HL-60 (cell line): Measurements from ENCODE around the gene ITIH6.

Experiments used
- DNase-seq, 2 experiments: peaks; one replicate each; pipeline ENCODE4 v3.0.0-alpha.2; 2010 to 2020; ENCODE audit warnings: low read depth in 1 of 2, low spot score in 1 of 2
- H3K27ac ChIP-seq: fragments of 250-450 bp; sonication (Bioruptor Pico); replicated peaks from 2 replicates; pipeline ENCODE4 v1.5.1; 2020; ENCODE audit warnings: mild to moderate bottlenecking, moderate library complexity
- H3K27me3 ChIP-seq: fragments of 250-450 bp; sonication (Bioruptor Pico); 2 replicates; pipeline ENCODE4 v1.5.1; 2021; ENCODE audit warnings: mild to moderate bottlenecking, moderate library complexity; ENCODE audit not compliant: insufficient read depth, poor library complexity, severe bottlenecking
- H3K4me3 ChIP-seq: replicated peaks from 2 replicates; pipeline ENCODE4 v1.5.1; 2011; ENCODE audit warnings: mild to moderate bottlenecking, control low read depth, low read length; ENCODE audit not compliant: insufficient read depth
- CTCF ChIP-seq: IDR thresholded peaks from one replicate; pipeline ENCODE4 v1.5.1; 2011; ENCODE audit warnings: low read length, control low read depth, inconsistent platforms; ENCODE audit not compliant: insufficient read depth
- GABPA ChIP-seq: IDR thresholded peaks from 2 replicates; pipeline ENCODE4 v1.6.1; 2012; ENCODE audit warnings: low read depth
- POLR2AphosphoS5 ChIP-seq: IDR thresholded peaks from 2 replicates; pipeline ENCODE4 v1.6.1; 2012; ENCODE audit warnings: low read depth
- REST ChIP-seq: IDR thresholded peaks from 2 replicates; pipeline ENCODE4 v1.6.1; 2012; ENCODE audit warnings: low read depth; ENCODE audit not compliant: insufficient replicate concordance
- SPI1 ChIP-seq: IDR thresholded peaks from 2 replicates; pipeline ENCODE4 v1.6.1; 2012; ENCODE audit warnings: low read depth, mild to moderate bottlenecking, borderline replicate concordance

ITIH6 gene

GRCh38 chrX:54838583-54838982 is 40.5 kb upstream of the ITIH6 start:
- H3K27ac ChIP-seq, result no peak overlapping the region
- TF ChIP-seq REST (no peak), SPI1 (no peak), POLR2AphosphoS5 (no peak), CTCF (no peak), GABPA (no peak)
- H3K27me3 ChIP-seq, result no peaks in the 10 kb centered on the region
- DNase-seq, result no peak
- no peak overlapping the region for H3K4me3 ChIP-seq

- no peak overlapping the region for H3K4me3 ChIP-seq
- no peak overlapping the region for H3K27ac ChIP-seq
- no peak for TF ChIP-seq GABPA
- no peak for TF ChIP-seq CTCF
- no peak for TF ChIP-seq SPI1
- no peak for TF ChIP-seq REST
- no peak for TF ChIP-seq POLR2AphosphoS5
- DNase-seq, result no peak
- H3K27me3 ChIP-seq, result no peaks in the 10 kb centered on the region
Observed at GRCh38 chrX:54826598-54826997, 28.5 kb upstream of the ITIH6 start.

GRCh38 chrX:54825716-54826438 is 27.8 kb upstream of the ITIH6 start:
- no peak overlapping the region for H3K4me3 ChIP-seq
- no peak overlapping the region for H3K27ac ChIP-seq
- no peaks in the 10 kb centered on the region for H3K27me3 ChIP-seq
- no peak for TF ChIP-seq SPI1
- TF ChIP-seq CTCF, result no peak
- TF ChIP-seq POLR2AphosphoS5, result no peak
- TF ChIP-seq REST, result no peak
- TF ChIP-seq GABPA, result no peak
- DNase-seq, result no peak
